ENCODE measurements around the gene MARCHF10. TPM values are rescaled to one million over a fixed set of nuclear protein-coding genes. Genes with fewer than 3 reads are reported as not detected.

The MARCHF10 gene
- total and polyA plus RNA-seq, 7 donors, result 0.09 to 2.1 (median 0.71) TPM; not detected in 2

- Histone ChIP-seq H3K27ac (no peak overlapping the region), H3K4me1 (no peaks in the 10 kb centered on the region), H3K4me3 (no peak overlapping the region), H3K9me3 (no peaks in the 10 kb centered on the region), H3K36me3 (no peaks in the 10 kb centered on the region), H3K27me3 (no peaks in the 10 kb centered on the region)
- intact Hi-C loops (cut with DNase I), result no loop called here
- TF ChIP-seq EP300 (IDR thresholded peaks at IDR 0.05), result no peak
- TF ChIP-seq, protein P1, sequence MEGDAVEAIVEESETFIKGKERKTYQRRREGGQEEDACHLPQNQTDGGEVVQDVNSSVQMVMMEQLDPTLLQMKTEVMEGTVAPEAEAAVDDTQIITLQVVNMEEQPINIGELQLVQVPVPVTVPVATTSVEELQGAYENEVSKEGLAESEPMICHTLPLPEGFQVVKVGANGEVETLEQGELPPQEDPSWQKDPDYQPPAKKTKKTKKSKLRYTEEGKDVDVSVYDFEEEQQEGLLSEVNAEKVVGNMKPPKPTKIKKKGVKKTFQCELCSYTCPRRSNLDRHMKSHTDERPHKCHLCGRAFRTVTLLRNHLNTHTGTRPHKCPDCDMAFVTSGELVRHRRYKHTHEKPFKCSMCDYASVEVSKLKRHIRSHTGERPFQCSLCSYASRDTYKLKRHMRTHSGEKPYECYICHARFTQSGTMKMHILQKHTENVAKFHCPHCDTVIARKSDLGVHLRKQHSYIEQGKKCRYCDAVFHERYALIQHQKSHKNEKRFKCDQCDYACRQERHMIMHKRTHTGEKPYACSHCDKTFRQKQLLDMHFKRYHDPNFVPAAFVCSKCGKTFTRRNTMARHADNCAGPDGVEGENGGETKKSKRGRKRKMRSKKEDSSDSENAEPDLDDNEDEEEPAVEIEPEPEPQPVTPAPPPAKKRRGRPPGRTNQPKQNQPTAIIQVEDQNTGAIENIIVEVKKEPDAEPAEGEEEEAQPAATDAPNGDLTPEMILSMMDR (IDR thresholded peaks at IDR 0.05), result no peak
- no peak for TF ChIP-seq POLR2AphosphoS5 (IDR thresholded peaks at IDR 0.05)
- TF ChIP-seq POLR2A (IDR thresholded peaks at IDR 0.05), result no peak
- 88 to 96% methylated on average over 37 of the region's 37 CpGs for WGBS, 2 donors
- DNase-seq, result no peak
These were observed 118.5 kb downstream of the MARCHF10 start for GRCh38 chr17:62689441-62690167.

DNA sequence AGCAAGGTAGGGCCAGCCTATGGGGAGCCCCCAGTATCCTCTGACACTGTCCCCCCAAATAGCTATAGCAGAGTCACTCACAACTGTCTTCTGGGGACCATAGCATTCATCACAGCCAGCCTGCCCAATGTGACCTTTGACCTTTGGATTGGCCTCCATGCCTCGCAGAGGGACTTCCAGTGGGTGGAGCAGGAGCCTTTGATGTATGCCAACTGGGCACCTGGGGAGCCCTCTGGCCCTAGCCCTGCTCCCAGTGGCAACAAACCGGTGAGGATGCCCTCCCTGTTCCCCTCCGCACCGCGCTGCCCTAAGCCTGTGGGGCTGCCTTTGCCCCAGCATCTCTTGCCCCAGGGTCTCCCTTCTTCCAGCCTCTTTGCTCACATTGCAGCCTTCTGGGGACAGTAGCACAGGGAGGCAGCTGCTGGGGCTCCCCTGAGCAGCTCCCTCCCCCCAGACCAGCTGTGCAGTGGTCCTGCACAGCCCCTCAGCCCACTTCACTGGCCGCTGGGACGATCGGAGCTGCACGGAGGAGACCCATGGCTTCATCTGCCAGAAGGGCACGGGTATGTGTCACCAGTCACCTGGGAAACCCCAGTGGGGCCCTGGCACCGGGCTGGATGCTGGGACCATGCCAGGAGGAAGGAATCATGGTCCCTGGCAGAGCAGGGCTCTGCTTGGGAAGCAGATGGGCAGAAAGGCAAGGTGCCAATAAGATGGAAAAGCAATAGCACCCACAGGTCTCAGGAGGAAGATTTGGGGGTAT, 119.5 kb downstream of the MARCHF10 start:
- TF ChIP-seq POLR2A (IDR thresholded peaks at IDR 0.05) (no peak), EP300 (IDR thresholded peaks at IDR 0.05) (no peak), POLR2AphosphoS5 (IDR thresholded peaks at IDR 0.05) (no peak)
- TF ChIP-seq, protein P1 (IDR thresholded peaks at IDR 0.05), result no peak
- no peak for DNase-seq
- intact Hi-C loops (cut with DNase I), result no loop called here

GRCh38 chr17:62687997-62688396, 120.1 kb downstream of the MARCHF10 start:
- Histone ChIP-seq H3K27me3 (no peaks in the 10 kb centered on the region), H3K27ac (no peak overlapping the region), H3K4me3 (no peak overlapping the region), H3K4me1 (no peaks in the 10 kb centered on the region), H3K9me3 (no peaks in the 10 kb centered on the region), H3K36me3 (no peaks in the 10 kb centered on the region)
- TF ChIP-seq POLR2A (IDR thresholded peaks at IDR 0.05) (no peak), POLR2AphosphoS5 (IDR thresholded peaks at IDR 0.05) (no peak), EP300 (IDR thresholded peaks at IDR 0.05) (no peak)
- TF ChIP-seq, protein P1 (IDR thresholded peaks at IDR 0.05), result no peak
- WGBS, 2 donors, result 93 to 97% methylated on average over 4 of the region's 4 CpGs
- intact Hi-C loops (cut with DNase I), result no loop called here
- DNase-seq, result no peak

More for the DNA sequence above, 119.5 kb downstream of the MARCHF10 start:
- Histone ChIP-seq H3K4me3 (no peak overlapping the region), H3K27me3 (no peaks in the 10 kb centered on the region), H3K27ac (no peak overlapping the region), H3K36me3 (no peaks in the 10 kb centered on the region), H3K4me1 (no peaks in the 10 kb centered on the region), H3K9me3 (no peaks in the 10 kb centered on the region)
- 71 to 85% methylated on average over 11 of the region's 11 CpGs for WGBS, 2 donors

GRCh38 chr17:62684179-62684578, 123.9 kb downstream of the MARCHF10 start:
- H3K27ac ChIP-seq, result no peak overlapping the region
- intact Hi-C loops (cut with DNase I), result no loop called here
- H3K4me3 ChIP-seq, result no peak overlapping the region
- WGBS, 2 donors, result 84 to 86% methylated on average over 4 of the region's 4 CpGs
- H3K9me3 ChIP-seq, result no peaks in the 10 kb centered on the region
- H3K27me3 ChIP-seq, result no peaks in the 10 kb centered on the region
- DNase-seq, result peak; percentile 10
- TF ChIP-seq, protein P1 (IDR thresholded peaks at IDR 0.05), result no peak
- TF ChIP-seq EP300 (IDR thresholded peaks at IDR 0.05) (no peak), POLR2AphosphoS5 (IDR thresholded peaks at IDR 0.05) (no peak)
- H3K36me3 ChIP-seq, result no peaks in the 10 kb centered on the region
- no peaks in the 10 kb centered on the region for H3K4me1 ChIP-seq
